ENCODE results near the gene CDC42SE2. TPM values are rescaled to one million over a fixed set of nuclear protein-coding genes. Genes with fewer than 3 reads are reported as not detected.

Gene CDC42SE2
- total and polyA plus RNA-seq, 2 experiments from 2014 or later, result 24.2 to 36.2 TPM

DNA sequence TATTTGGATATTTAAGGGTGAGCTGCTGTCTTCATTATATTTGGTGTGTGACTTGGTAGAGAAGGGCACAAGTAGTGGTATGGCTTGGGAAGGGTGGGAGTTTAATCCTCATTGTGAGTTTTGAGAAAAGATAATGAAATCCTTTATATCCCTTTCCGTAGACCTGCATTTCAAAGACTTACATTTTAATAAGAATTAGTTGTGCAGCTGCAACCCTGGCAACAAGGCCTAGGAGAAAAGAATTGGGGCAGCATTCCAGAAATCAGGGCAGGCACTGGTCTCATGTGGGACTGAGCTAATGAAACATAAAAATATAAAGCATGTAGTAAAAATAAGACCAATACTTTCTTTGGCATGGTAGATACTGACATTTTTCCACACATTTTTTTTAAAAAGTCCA lies 60.5 kb downstream of the CDC42SE2 start:
- DNase-seq (ENCODE audit: low spot score) (peak; percentile 44), ATAC-seq (peak; percentile 59)
- Mint-ChIP-seq H3K9me3 (peaks cover 6% of the 10 kb centered on the region), H3K27ac (peak overlapping the region; percentile 23; the same call in 1 of the 2 replicates), H3K4me1 (peaks cover 16% of the 10 kb centered on the region), H3K27me3 (ENCODE audit: insufficient read depth, low read depth, poor library complexity) (peaks cover 1% of the 10 kb centered on the region), H3K4me3 (peak overlapping the region; percentile 28; the same call in 2 of the 3 replicates), H3K36me3 (ENCODE audit: low read depth) (peaks cover 18% of the 10 kb centered on the region)
- no peak overlapping the region for H3K4me3 ChIP-seq
- H3K27me3 ChIP-seq (ENCODE audit: insufficient read depth), result no peaks in the 10 kb centered on the region
- H3F3A ChIP-seq (replicated peaks; ENCODE audit: low read depth), result no peaks in the 10 kb centered on the region
- peaks cover 9% of the 10 kb centered on the region for H3K4me1 ChIP-seq (ENCODE audit: insufficient read depth)
- H3K4me2 ChIP-seq, result peak overlapping the region; percentile 16; the same call in 1 of the 2 replicates
- no peaks in the 10 kb centered on the region for H3K36me3 ChIP-seq (ENCODE audit: insufficient read depth)
- peaks cover 30% of the 10 kb centered on the region for H3K79me2 ChIP-seq (replicated peaks; ENCODE audit: insufficient read depth)
- H4K20me1 ChIP-seq (replicated peaks; ENCODE audit: insufficient read depth), result no peaks in the 10 kb centered on the region
- TF ChIP-seq ZNF331 (CRISPR knock-in tag; IDR thresholded peaks at IDR 0.05; ENCODE audit: low read depth) (no peak), EZH2 (IDR thresholded peaks at IDR 0.05; ENCODE audit: low read depth, unreplicated experiment) (no peak), ZNF114 (CRISPR knock-in tag; IDR thresholded peaks at IDR 0.05) (no peak), POLR2AphosphoS5 (IDR thresholded peaks at IDR 0.05; ENCODE audit: low read depth) (no peak), JUNB (IDR thresholded peaks at IDR 0.05; ENCODE audit: unreplicated experiment) (no peak), STAT1 (IDR thresholded peaks at IDR 0.05; ENCODE audit: unreplicated experiment) (no peak), CREB1 (CRISPR knock-in tag; IDR thresholded peaks at IDR 0.05; ENCODE audit: low read depth) (no peak), NANOG (IDR thresholded peaks at IDR 0.05; ENCODE audit: borderline replicate concordance) (no peak), EZH2phosphoT487 (IDR thresholded peaks at IDR 0.05; ENCODE audit: unreplicated experiment) (no peak)
- TF ChIP-seq, protein P1, sequence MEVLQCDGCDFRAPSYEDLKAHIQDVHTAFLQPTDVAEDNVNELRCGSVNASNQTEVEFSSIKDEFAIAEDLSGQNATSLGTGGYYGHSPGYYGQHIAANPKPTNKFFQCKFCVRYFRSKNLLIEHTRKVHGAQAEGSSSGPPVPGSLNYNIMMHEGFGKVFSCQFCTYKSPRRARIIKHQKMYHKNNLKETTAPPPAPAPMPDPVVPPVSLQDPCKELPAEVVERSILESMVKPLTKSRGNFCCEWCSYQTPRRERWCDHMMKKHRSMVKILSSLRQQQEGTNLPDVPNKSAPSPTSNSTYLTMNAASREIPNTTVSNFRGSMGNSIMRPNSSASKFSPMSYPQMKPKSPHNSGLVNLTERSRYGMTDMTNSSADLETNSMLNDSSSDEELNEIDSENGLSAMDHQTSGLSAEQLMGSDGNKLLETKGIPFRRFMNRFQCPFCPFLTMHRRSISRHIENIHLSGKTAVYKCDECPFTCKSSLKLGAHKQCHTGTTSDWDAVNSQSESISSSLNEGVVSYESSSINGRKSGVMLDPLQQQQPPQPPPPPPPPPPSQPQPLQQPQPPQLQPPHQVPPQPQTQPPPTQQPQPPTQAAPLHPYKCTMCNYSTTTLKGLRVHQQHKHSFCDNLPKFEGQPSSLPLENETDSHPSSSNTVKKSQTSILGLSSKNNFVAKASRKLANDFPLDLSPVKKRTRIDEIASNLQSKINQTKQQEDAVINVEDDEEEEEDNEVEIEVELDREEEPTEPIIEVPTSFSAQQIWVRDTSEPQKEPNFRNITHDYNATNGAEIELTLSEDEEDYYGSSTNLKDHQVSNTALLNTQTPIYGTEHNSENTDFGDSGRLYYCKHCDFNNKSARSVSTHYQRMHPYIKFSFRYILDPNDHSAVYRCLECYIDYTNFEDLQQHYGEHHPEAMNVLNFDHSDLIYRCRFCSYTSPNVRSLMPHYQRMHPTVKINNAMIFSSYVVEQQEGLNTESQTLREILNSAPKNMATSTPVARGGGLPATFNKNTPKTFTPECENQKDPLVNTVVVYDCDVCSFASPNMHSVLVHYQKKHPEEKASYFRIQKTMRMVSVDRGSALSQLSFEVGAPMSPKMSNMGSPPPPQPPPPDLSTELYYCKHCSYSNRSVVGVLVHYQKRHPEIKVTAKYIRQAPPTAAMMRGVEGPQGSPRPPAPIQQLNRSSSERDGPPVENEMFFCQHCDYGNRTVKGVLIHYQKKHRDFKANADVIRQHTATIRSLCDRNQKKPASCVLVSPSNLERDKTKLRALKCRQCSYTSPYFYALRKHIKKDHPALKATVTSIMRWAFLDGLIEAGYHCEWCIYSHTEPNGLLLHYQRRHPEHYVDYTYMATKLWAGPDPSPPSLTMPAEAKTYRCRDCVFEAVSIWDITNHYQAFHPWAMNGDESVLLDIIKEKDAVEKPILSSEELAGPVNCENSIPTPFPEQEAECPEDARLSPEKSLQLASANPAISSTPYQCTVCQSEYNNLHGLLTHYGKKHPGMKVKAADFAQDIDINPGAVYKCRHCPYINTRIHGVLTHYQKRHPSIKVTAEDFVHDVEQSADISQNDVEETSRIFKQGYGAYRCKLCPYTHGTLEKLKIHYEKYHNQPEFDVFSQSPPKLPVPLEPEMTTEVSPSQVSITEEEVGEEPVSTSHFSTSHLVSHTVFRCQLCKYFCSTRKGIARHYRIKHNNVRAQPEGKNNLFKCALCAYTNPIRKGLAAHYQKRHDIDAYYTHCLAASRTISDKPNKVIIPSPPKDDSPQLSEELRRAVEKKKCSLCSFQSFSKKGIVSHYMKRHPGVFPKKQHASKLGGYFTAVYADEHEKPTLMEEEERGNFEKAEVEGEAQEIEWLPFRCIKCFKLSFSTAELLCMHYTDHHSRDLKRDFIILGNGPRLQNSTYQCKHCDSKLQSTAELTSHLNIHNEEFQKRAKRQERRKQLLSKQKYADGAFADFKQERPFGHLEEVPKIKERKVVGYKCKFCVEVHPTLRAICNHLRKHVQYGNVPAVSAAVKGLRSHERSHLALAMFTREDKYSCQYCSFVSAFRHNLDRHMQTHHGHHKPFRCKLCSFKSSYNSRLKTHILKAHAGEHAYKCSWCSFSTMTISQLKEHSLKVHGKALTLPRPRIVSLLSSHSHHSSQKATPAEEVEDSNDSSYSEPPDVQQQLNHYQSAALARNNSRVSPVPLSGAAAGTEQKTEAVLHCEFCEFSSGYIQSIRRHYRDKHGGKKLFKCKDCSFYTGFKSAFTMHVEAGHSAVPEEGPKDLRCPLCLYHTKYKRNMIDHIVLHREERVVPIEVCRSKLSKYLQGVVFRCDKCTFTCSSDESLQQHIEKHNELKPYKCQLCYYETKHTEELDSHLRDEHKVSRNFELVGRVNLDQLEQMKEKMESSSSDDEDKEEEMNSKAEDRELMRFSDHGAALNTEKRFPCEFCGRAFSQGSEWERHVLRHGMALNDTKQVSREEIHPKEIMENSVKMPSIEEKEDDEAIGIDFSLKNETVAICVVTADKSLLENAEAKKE (CRISPR knock-in tag; IDR thresholded peaks at IDR 0.05), result no peak
- TF ChIP-seq, protein P2, sequence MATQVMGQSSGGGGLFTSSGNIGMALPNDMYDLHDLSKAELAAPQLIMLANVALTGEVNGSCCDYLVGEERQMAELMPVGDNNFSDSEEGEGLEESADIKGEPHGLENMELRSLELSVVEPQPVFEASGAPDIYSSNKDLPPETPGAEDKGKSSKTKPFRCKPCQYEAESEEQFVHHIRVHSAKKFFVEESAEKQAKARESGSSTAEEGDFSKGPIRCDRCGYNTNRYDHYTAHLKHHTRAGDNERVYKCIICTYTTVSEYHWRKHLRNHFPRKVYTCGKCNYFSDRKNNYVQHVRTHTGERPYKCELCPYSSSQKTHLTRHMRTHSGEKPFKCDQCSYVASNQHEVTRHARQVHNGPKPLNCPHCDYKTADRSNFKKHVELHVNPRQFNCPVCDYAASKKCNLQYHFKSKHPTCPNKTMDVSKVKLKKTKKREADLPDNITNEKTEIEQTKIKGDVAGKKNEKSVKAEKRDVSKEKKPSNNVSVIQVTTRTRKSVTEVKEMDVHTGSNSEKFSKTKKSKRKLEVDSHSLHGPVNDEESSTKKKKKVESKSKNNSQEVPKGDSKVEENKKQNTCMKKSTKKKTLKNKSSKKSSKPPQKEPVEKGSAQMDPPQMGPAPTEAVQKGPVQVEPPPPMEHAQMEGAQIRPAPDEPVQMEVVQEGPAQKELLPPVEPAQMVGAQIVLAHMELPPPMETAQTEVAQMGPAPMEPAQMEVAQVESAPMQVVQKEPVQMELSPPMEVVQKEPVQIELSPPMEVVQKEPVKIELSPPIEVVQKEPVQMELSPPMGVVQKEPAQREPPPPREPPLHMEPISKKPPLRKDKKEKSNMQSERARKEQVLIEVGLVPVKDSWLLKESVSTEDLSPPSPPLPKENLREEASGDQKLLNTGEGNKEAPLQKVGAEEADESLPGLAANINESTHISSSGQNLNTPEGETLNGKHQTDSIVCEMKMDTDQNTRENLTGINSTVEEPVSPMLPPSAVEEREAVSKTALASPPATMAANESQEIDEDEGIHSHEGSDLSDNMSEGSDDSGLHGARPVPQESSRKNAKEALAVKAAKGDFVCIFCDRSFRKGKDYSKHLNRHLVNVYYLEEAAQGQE (IDR thresholded peaks at IDR 0.05; ENCODE audit: unreplicated experiment), result no peak
- TF ChIP-seq, protein P3, sequence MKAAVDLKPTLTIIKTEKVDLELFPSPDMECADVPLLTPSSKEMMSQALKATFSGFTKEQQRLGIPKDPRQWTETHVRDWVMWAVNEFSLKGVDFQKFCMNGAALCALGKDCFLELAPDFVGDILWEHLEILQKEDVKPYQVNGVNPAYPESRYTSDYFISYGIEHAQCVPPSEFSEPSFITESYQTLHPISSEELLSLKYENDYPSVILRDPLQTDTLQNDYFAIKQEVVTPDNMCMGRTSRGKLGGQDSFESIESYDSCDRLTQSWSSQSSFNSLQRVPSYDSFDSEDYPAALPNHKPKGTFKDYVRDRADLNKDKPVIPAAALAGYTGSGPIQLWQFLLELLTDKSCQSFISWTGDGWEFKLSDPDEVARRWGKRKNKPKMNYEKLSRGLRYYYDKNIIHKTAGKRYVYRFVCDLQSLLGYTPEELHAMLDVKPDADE (IDR thresholded peaks at IDR 0.05), result no peak
- TF ChIP-seq, protein P4, sequence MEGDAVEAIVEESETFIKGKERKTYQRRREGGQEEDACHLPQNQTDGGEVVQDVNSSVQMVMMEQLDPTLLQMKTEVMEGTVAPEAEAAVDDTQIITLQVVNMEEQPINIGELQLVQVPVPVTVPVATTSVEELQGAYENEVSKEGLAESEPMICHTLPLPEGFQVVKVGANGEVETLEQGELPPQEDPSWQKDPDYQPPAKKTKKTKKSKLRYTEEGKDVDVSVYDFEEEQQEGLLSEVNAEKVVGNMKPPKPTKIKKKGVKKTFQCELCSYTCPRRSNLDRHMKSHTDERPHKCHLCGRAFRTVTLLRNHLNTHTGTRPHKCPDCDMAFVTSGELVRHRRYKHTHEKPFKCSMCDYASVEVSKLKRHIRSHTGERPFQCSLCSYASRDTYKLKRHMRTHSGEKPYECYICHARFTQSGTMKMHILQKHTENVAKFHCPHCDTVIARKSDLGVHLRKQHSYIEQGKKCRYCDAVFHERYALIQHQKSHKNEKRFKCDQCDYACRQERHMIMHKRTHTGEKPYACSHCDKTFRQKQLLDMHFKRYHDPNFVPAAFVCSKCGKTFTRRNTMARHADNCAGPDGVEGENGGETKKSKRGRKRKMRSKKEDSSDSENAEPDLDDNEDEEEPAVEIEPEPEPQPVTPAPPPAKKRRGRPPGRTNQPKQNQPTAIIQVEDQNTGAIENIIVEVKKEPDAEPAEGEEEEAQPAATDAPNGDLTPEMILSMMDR (conservative IDR thresholded peaks at IDR 0.05; ENCODE audit: low read depth in 2 of 2), result no peak
- no peak overlapping the region for H3K27ac ChIP-seq (ENCODE audit: low read depth)
- H3K9me2 ChIP-seq (ENCODE audit: insufficient read depth), result no peaks in the 10 kb centered on the region
- no peak overlapping the region for H2AFZ ChIP-seq
